Naive thymus-derived CD8-positive, alpha-beta T cell (primary cell): ENCODE data around the gene FNIP2. TPM values are rescaled to one million over a fixed set of nuclear protein-coding genes. Genes with fewer than 3 reads are reported as not detected.
"Not testable (repeated sequence)": the region's sequence is repeated elsewhere in the genome, so short reads cannot be mapped to it uniquely, and the experiment has no call there.

ENCODE experiments used
- ATAC-seq, 2 donors: fragments of 150-1000 bp; cut with Tn5 transposase in 1 of 2; sonication (Bioruptor Pico), chemical (Tn5 transposase) in 1 of 2; 1 replicate in 1 of 2; 2 replicates in 1 of 2; pipeline ENCODE4 v1.10.0; 2021; ENCODE audit warnings: mild to moderate bottlenecking in 2 of 2, moderate library complexity in 2 of 2
- POLR2A ChIA-PET: fragments of 350-600 bp; sonication (Branson Sonifier 250); formaldehyde crosslinking; loops from one replicate; lab custom pipeline; 2021; ENCODE audit warnings: antibody characterized with exemption; lab: Charles Lee
- DNase-seq, 10 donors: peaks; one replicate each; pipeline versions ENCODE4 v3.0.0 to v3.0.0-alpha.2; 2020 to 2022
- H3K27ac Mint-ChIP-seq, 10 donors: one replicate each; pipeline ENCODE4 v1.8.0; 2020 to 2022; ENCODE audit warnings: mild to moderate bottlenecking in 10 of 10, mixed read lengths in 10 of 10, moderate library complexity in 4 of 10, inconsistent platforms in 1 of 10
- H3K27me3 Mint-ChIP-seq, 5 donors: one replicate each; pipeline ENCODE4 v1.8.0; 2021 to 2022; ENCODE audit warnings: mixed read lengths in 5 of 5
- H3K36me3 Mint-ChIP-seq, 3 donors: one replicate each; pipeline ENCODE4 v1.8.0; 2020 to 2022; ENCODE audit warnings: mixed read lengths in 3 of 3, mild to moderate bottlenecking in 2 of 3, inconsistent platforms in 1 of 3
- H3K4me1 Mint-ChIP-seq, 4 donors: one replicate each; pipeline ENCODE4 v1.8.0; 2021 to 2022; ENCODE audit warnings: mixed read lengths in 4 of 4
- H3K4me3 Mint-ChIP-seq, 10 donors: one replicate each; pipeline ENCODE4 v1.8.0; 2020 to 2022; ENCODE audit warnings: mild to moderate bottlenecking in 10 of 10, mixed read lengths in 10 of 10, moderate library complexity in 6 of 10, inconsistent platforms in 1 of 10
- H3K9me3 Mint-ChIP-seq, 9 donors: one replicate each; pipeline ENCODE4 v1.8.0; 2020 to 2022; ENCODE audit warnings: mixed read lengths in 9 of 9, mild to moderate bottlenecking in 3 of 9, inconsistent platforms in 1 of 9, moderate library complexity in 1 of 9
- polyA plus RNA-seq, 3 donors: library from polyadenylated mRNA; unstranded; fragments of 300-500 nt; fragmentation: Illumina TruSeq; gene quantifications; one replicate each; pipeline ENCODE4 v1.2.3, GENCODE V29; 2021
- total RNA-seq, 8 experiments: library from RNA in 2 of 8; stranded (reverse) in 2 of 8; gene quantifications; one replicate each; pipeline ENCODE4 v1.2.3 and lab custom pipeline; 2021 to 2026

The FNIP2 gene
- total and polyA plus RNA-seq, 5 experiments from 2014 or later: 2.5 to 10.1 (median 6.7) TPM

DNA sequence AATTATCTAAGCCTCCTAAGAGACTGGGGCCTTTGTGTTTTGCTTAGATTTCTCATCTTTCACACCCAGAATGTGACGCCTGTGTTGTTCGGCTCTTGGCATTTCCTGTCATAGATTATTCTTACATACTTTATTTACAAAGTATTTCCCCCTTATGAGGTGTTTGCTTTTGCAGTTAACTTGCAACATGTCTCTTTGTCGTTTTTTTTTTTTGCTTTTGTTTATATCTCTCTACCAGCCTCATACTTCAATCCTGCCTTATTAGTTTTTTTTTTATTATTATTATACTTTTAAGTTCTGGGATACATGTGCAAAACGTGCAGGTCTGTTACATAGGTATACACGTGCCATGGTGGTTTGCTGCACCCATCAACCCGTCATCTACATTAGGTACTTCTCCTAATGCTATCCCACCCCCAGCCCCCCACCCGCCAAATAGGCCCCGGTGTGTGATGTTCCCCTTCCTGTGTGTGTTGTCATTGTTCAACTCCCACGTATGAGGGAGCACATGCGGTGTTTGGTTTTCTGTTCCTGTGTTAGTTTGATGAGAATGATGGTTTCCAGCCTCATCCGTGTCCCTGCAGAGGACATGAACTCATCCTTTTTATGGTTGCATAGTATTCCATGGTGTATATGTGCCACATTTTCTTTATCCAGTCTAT lies 127.9 kb downstream of the FNIP2 start:
- peaks cover 0 to 18% (median 6%) of the 10 kb centered on the region in 4 donors for H3K4me1 Mint-ChIP-seq
- H3K27me3 Mint-ChIP-seq, H3K4me3 Mint-ChIP-seq, ATAC-seq, POLR2A ChIA-PET: not testable (repeated sequence)
- H3K27ac Mint-ChIP-seq: peak overlapping the region in 2 of 10 donors; percentile 9 to 89
- H3K9me3 Mint-ChIP-seq: peaks cover 0 to 10% (median 0%) of the 10 kb centered on the region in 9 donors
- peaks cover 35 to 78% (median 62%) of the 10 kb centered on the region in 3 donors for H3K36me3 Mint-ChIP-seq
- peak in 1 of 10 donors; percentile 5 for DNase-seq

DNA sequence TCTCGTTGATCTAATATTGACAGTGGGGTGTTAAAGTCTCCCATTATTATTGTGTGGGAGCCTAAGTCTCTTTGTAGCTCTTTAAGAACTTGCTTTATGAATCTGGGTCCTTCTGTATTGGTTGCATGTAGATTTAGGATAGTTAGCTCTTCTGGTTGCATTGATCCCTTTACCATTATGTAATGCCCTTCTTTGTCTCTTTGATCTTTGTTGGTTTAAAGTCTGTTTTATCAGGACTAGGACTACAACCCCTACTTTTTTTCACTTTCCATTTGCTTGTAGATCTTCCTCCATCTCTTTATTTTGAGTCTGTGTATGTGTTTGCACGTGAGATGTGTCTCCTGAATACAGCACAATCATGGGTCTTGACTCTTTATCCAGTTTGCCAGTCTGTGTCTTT lies 131.6 kb downstream of the FNIP2 start:
- DNase-seq, POLR2A ChIA-PET: not testable (repeated sequence)
- H3K4me1 Mint-ChIP-seq: peaks cover 0 to 18% (median 8%) of the 10 kb centered on the region in 4 donors

DNA sequence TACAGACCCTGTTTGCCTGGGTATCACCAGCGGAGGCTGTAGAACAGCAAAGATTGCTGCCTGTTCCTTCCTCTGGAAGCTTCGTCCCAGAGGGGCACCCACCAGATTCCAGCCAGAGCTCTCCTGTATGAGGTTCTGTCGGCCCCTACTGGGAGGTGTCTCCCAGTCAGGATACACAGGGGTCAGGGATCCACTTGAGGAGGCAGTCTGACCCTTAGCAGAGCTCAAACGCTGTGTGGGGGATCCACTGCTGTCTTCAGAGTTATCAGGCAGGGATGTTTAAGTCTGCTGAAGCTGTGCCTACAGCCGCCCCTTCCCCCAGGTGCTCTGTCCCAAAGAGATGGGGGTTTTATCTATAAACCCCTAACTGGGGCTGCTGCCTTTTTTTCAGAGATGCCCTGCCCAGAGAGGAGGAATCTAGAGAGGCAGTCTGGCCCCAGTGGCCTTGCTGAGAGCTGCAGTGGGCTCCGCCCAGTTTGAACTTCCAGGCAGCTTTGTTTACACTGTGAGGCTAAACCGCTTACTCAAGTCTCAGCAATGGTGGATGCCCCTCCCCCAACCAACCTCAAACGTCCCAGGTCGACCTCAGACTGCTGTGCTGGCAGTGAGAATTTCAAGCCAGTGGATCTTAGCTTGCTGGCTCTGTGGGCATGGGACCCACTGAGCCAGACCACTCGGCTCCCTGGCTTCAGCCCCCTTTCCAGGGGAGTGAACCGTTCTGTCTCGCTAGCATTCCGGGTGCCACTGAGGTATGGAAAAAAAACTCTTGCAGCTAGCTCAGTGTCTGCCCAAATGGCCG lies 133.7 kb downstream of the FNIP2 start:
- H3K27me3 Mint-ChIP-seq, H3K9me3 Mint-ChIP-seq, ATAC-seq, H3K4me3 Mint-ChIP-seq, POLR2A ChIA-PET: not testable (repeated sequence)
- DNase-seq: peak in 4 of 10 donors; percentile 4 to 22 (median 10)
- peak overlapping the region in 1 of 10 donors; percentile 11 for H3K27ac Mint-ChIP-seq
- peaks cover 25 to 67% (median 54%) of the 10 kb centered on the region in 3 donors for H3K36me3 Mint-ChIP-seq
- peaks cover 0 to 13% (median 8%) of the 10 kb centered on the region in 4 donors for H3K4me1 Mint-ChIP-seq

More for the DNA sequence above, 131.6 kb downstream of the FNIP2 start:
- not testable (repeated sequence) for H3K27ac Mint-ChIP-seq, ATAC-seq, H3K4me3 Mint-ChIP-seq, H3K27me3 Mint-ChIP-seq
- peaks cover 36 to 80% (median 69%) of the 10 kb centered on the region in 3 donors for H3K36me3 Mint-ChIP-seq
- peaks cover 0 to 10% (median 0%) of the 10 kb centered on the region in 9 donors for H3K9me3 Mint-ChIP-seq

DNA sequence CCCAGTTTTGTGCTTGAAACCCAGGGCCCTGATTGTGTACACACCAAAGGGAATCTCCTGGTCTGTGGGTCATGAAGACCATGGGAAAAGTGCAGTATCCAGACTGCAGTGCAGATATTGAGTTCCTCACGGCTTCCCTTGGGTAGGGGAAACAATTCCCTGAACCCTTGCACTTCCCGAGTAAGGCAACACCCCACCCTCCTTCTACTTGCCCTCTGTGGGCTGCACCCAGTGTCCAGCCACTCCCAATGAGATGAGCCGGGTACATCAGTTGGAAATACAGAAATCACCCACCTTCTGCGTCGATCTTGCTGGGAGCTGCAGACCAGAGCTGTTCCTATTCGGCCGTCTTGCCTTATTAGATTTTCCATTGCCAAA lies 134.2 kb downstream of the FNIP2 start:
- no peaks in the 10 kb centered on the region for H3K27me3 Mint-ChIP-seq
- peak overlapping the region in 1 of 10 donors; percentile 13 for H3K27ac Mint-ChIP-seq
- ATAC-seq: no peak
- no peak for DNase-seq
- H3K4me1 Mint-ChIP-seq: peaks cover 0 to 13% (median 8%) of the 10 kb centered on the region in 4 donors
- H3K4me3 Mint-ChIP-seq: no peak overlapping the region
- H3K9me3 Mint-ChIP-seq: peaks cover 0 to 4% (median 0%) of the 10 kb centered on the region in 9 donors
- POLR2A ChIA-PET: no interaction called here
- peaks cover 25 to 61% (median 48%) of the 10 kb centered on the region in 3 donors for H3K36me3 Mint-ChIP-seq

DNA sequence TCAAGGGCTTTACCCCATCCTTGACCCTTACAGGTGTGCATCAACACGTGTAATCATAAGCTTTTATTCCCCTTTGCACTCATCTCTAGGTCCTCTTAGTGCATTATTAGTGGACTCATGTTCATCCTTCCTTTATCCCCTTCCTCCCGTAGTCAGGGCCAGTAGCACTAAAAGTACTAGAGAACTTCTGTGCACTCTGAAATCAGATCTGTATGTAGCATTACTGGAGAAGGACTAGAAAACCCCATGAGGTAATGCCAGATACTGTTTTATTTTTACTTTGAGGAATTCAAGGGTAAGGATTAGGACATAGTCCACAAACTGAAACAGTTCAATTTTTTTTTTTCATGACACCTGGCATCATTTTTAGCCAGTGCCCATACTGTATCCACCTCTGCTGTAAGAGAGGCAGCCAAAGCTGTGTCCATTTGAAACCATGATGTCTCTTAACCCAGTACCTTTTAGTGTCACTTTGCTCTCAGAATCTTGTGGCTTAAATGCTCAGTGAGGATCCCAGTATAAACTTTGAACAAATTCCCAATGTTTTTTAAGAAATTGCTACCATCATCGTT lies 134.7 kb downstream of the FNIP2 start:
- peaks cover 0 to 4% (median 0%) of the 10 kb centered on the region in 9 donors for H3K9me3 Mint-ChIP-seq
- no peak overlapping the region for H3K4me3 Mint-ChIP-seq
- no peak for ATAC-seq
- peaks cover 0 to 13% (median 8%) of the 10 kb centered on the region in 4 donors for H3K4me1 Mint-ChIP-seq
- POLR2A ChIA-PET: no interaction called here
- H3K27me3 Mint-ChIP-seq: no peaks in the 10 kb centered on the region
- peaks cover 23 to 56% (median 43%) of the 10 kb centered on the region in 3 donors for H3K36me3 Mint-ChIP-seq
- H3K27ac Mint-ChIP-seq: peak overlapping the region in 1 of 10 donors; percentile 18
- no peak for DNase-seq

DNA sequence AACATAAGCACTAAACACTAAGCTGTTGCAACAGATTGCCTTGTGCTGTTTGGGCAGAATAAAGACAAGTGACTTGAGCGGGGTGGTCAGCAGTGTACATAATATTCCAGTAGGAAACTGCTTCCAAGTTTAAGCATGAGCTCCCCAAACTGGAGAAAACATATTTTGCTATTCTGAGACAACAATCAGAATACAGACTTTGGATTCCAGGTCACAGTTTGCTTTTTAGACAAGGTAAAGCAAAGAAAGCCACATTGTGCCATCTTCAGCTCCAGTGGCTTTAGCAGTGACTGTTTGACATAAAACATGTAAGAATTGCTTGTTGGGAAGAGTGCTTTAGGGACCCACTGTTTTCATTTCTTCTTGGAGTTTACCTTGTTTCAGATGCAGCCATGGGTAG lies 136.0 kb downstream of the FNIP2 start:
- Mint-ChIP-seq H3K4me3 (no peak overlapping the region), H3K4me1 (peaks cover 0 to 13% (median 8%) of the 10 kb centered on the region in 4 donors), H3K27ac (peak overlapping the region in 1 of 10 donors; percentile 31), H3K27me3 (no peaks in the 10 kb centered on the region), H3K36me3 (peaks cover 15 to 51% (median 33%) of the 10 kb centered on the region in 3 donors), H3K9me3 (peaks cover 0 to 4% (median 0%) of the 10 kb centered on the region in 9 donors)
- POLR2A ChIA-PET: no interaction called here
- ATAC-seq: no peak
- no peak for DNase-seq

DNA sequence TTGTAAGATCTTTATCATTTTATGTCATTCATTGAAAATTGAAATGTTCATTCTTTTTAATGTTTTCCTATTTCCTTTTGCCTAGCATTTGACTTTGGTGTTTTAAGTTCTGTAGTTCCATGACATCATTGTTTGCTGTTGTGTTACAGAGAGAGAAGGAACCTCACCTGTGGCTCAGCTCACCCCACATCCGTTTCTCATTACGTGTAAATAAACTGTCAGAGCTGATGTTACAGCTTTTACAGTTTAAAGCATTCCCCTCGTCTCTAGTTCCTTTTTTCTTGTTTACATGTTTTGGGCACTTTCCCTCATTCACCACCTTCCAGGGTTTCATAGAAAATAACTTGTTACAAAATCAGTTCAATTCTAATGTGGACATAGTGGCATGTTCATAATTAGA lies 137.2 kb downstream of the FNIP2 start:
- peaks cover 0 to 12% (median 6%) of the 10 kb centered on the region in 4 donors for H3K4me1 Mint-ChIP-seq

DNA sequence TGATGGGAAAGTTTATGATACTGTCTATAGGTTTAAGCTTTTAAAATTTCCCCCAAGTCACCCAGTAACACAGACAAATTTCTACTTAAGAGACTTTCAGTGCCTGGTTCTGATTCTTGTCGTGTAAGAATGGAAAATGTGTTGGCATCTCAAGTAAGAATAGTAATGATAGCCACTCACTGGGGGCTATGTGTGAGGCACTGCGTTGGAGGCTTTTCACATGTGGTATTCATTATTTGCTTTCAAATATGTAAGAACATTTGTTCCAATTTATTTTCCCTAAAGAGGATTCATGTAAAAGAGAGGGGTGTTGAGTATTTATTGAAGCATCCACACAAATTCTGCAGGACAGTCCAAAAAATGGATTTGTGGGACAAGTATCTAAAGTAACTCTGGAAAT lies 143.6 kb downstream of the FNIP2 start:
- H3K27me3 Mint-ChIP-seq: peaks cover 0 to under 1% (median 0%) of the 10 kb centered on the region in 5 donors
- no peak for DNase-seq
- peaks cover 0 to 8% (median 5%) of the 10 kb centered on the region in 3 donors for H3K36me3 Mint-ChIP-seq
- H3K9me3 Mint-ChIP-seq: no peaks in the 10 kb centered on the region
- H3K27ac Mint-ChIP-seq: no peak overlapping the region
- H3K4me3 Mint-ChIP-seq: no peak overlapping the region
- POLR2A ChIA-PET: no interaction called here
- H3K4me1 Mint-ChIP-seq: no peaks in the 10 kb centered on the region
- no peak for ATAC-seq

More for the DNA sequence above, 137.2 kb downstream of the FNIP2 start:
- DNase-seq (peak in 4 of 10 donors; percentile 8 to 52 (median 28)), ATAC-seq (peak; percentile 35 to 77)
- no peaks in the 10 kb centered on the region for H3K9me3 Mint-ChIP-seq
- no peaks in the 10 kb centered on the region for H3K27me3 Mint-ChIP-seq
- POLR2A ChIA-PET: no interaction called here
- peak overlapping the region in 8 of 10 donors; percentile 1 to 90 (median 26) for H3K27ac Mint-ChIP-seq
- no peak overlapping the region for H3K4me3 Mint-ChIP-seq
- peaks cover 6 to 45% (median 24%) of the 10 kb centered on the region in 3 donors for H3K36me3 Mint-ChIP-seq

DNA sequence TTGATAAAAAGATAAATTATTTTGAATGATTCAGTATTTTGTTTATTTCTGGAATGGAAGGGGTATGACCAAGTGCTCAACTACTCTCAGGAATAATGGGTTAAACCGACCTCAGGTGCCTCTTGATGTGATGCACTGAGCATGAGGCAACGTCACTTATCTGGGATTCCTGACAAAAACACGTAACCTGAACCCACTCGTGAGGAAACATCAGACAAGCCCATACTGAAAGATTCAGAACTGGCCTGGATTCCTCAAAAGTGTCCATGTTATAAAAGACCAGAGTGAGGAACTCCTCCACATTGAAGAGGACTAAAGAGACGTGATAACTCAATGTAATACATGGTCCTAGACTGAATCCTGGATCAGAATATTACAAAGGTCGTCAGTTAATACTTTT lies 144.0 kb downstream of the FNIP2 start:
- peaks cover 0 to 8% (median 7%) of the 10 kb centered on the region in 3 donors for H3K36me3 Mint-ChIP-seq
- H3K27ac Mint-ChIP-seq: no peak overlapping the region
- no peak overlapping the region for H3K4me3 Mint-ChIP-seq
- H3K4me1 Mint-ChIP-seq: no peaks in the 10 kb centered on the region
- peaks cover 0 to 1% (median 0%) of the 10 kb centered on the region in 5 donors for H3K27me3 Mint-ChIP-seq
- H3K9me3 Mint-ChIP-seq: no peaks in the 10 kb centered on the region
- no peak for ATAC-seq
- no peak for DNase-seq
- POLR2A ChIA-PET: no interaction called here

DNA sequence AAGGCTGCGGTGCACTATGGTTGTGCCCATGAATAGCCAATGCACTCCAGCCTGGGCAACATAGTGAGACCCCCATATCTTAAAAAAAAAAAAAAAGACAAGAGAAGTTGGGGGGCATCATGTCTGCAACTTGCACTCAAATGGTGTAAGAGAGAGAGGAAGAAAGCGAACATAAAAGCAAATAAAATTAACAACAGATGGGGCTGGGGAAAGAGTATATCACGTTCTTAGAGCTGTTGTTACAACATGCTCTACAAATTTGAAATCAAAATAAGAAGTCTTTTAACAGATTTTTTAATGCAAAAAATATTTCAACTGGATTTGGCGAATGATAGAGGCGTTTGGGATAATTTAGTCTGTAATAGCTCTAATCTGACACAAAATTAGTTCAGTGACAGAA lies 144.9 kb downstream of the FNIP2 start:
- POLR2A ChIA-PET: no interaction called here
- peak overlapping the region in 2 of 10 donors; percentile 32 to 65 for H3K27ac Mint-ChIP-seq

DNA sequence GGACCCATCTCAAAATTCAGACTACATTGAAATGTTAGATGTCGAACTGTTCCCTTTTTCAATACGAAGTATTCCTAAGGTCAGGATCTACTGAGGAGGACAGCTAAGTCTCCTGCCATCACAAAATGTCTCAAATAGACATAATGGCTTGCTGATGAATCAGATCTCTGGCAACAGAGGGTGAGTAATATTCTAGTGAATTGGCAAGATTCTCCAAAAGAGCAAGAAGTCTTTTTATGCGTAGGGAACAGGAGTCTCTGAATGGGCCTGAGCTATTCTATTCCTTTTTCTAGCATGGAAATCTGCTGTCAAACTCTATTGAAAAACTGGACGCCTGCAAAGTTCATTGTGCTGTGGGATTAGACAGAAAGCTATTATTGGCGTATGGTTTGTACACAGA lies 145.4 kb downstream of the FNIP2 start:
- Mint-ChIP-seq H3K4me3 (no peak overlapping the region), H3K27ac (no peak overlapping the region), H3K36me3 (peaks cover 0 to 7% (median 6%) of the 10 kb centered on the region in 3 donors), H3K27me3 (peaks cover 0 to 1% (median 0%) of the 10 kb centered on the region in 5 donors), H3K4me1 (no peaks in the 10 kb centered on the region), H3K9me3 (peaks cover 0 to 3% (median 0%) of the 10 kb centered on the region in 9 donors)
- ATAC-seq (no peak), DNase-seq (no peak)
- POLR2A ChIA-PET: no interaction called here

More for the DNA sequence above, 144.9 kb downstream of the FNIP2 start:
- ATAC-seq (no peak), DNase-seq (no peak)
- Mint-ChIP-seq H3K27me3 (peaks cover 0 to 1% (median 0%) of the 10 kb centered on the region in 5 donors), H3K36me3 (peaks cover 0 to 8% (median 7%) of the 10 kb centered on the region in 3 donors), H3K9me3 (no peaks in the 10 kb centered on the region), H3K4me1 (no peaks in the 10 kb centered on the region), H3K4me3 (no peak overlapping the region)

DNA sequence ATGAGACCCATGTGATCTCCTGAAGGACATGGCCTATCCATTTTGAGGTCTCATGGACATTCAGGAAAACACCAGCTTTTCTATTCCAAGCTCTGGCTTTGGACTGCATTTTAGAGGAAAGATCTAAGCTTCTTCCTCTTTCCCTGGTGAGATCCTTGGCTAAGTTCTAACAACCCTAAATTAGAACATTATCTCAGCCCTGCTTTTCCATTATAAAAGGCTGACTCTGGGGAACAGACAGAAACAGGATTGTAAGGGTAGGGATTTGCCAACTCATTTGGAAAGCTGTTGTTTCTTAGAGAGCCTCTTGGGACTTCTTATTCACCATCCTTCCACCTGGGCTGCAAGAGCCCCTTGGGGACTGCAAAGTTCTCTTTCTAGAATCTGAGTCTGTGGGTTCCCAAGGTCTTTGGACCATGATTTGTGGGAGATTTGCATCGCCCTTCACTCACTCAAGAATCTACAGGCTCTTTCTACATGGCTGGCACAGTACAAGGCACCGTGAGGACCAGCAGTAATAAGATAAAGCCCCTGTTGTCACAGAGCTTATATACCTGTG lies 146.9 kb downstream of the FNIP2 start:
- no peaks in the 10 kb centered on the region for H3K4me1 Mint-ChIP-seq
- no peak overlapping the region for H3K4me3 Mint-ChIP-seq
- ATAC-seq (no peak), DNase-seq (no peak)
- H3K27ac Mint-ChIP-seq: no peak overlapping the region
- H3K9me3 Mint-ChIP-seq: peaks cover 2 to 11% (median 7%) of the 10 kb centered on the region in 9 donors
- POLR2A ChIA-PET: no interaction called here
- peaks cover 0 to 8% (median 7%) of the 10 kb centered on the region in 3 donors for H3K36me3 Mint-ChIP-seq
- peaks cover 0 to 1% (median 0%) of the 10 kb centered on the region in 5 donors for H3K27me3 Mint-ChIP-seq
